ENCODE data around the gene PRAMEF13. TPM values are rescaled to one million over a fixed set of nuclear protein-coding genes. Genes with fewer than 3 reads are reported as not detected.
"Not testable (repeated sequence)": the region's sequence is repeated elsewhere in the genome, so short reads cannot be mapped to it uniquely, and the experiment has no call there.

Gene PRAMEF13
- total RNA-seq, 4 donors from 2014 or later = not detected

GRCh38 chr1:13155909-13156308 lies 45.3 kb downstream of the PRAMEF13 start, which contains the start of gene PRAMEF26:
Gene PRAMEF26, minus strand, starts transcription at chr1:13156009. Its CDS starts 2,914 bp downstream, at chr1:13153095.
- not testable (repeated sequence) for TF ChIP-seq CTCF (IDR thresholded peaks at IDR 0.05; ENCODE audit: low read depth)

Other genes with a start within 250 kb of the PRAMEF13 start
- gene PRAMEF27, start 144.8 kb downstream of the PRAMEF13 start, total RNA-seq = not detected
- not detected for gene HNRNPCL3, start 140.6 kb downstream of the PRAMEF13 start, total RNA-seq
- gene PRAMEF25, start 130.6 kb downstream of the PRAMEF13 start, total RNA-seq = not detected
- gene HNRNPCL2, start 84.6 kb downstream of the PRAMEF13 start, total RNA-seq = not detected
- gene PRAMEF26, start 45.4 kb downstream of the PRAMEF13 start, total RNA-seq = not detected
- not detected for gene HNRNPCL4, start 35.8 kb downstream of the PRAMEF13 start, total RNA-seq
- not detected for gene PRAMEF9, start 29.6 kb downstream of the PRAMEF13 start, total RNA-seq
- not detected for gene PRAMEF18, start 24.7 kb upstream of the PRAMEF13 start, total RNA-seq
- not detected for gene PRAMEF5, start 52.8 kb upstream of the PRAMEF13 start, total RNA-seq
- gene PRAMEF8, start 83.7 kb upstream of the PRAMEF13 start, total RNA-seq = not detected
- not detected for gene PRAMEF33, start 102.1 kb upstream of the PRAMEF13 start, total RNA-seq
- gene PRAMEF15, start 114.2 kb upstream of the PRAMEF13 start, total RNA-seq = not detected
- gene PRAMEF14, start 145.7 kb upstream of the PRAMEF13 start, total RNA-seq = not detected
- not detected for gene PRAMEF19, start 170.5 kb upstream of the PRAMEF13 start, total RNA-seq
- not detected for gene PRAMEF17, start 188.2 kb upstream of the PRAMEF13 start, total RNA-seq
- gene PRAMEF20, start 209.0 kb upstream of the PRAMEF13 start, total RNA-seq = not detected

Data from subcutaneous adipose tissue (tissue), 4 donors.